Left hindlimb (tissue), 1 donor: ENCODE data around the gene DOP1B.
"Not testable (repeated sequence)": the region's sequence is repeated elsewhere in the genome, so short reads cannot be mapped to it uniquely, and the experiment has no call there.

Experiments
- DNase-seq: peaks from one replicate; pipeline ENCODE4 v3.0.0-alpha.2; 2018

DOP1B gene

GRCh38 chr21:36174780-36175179 is 18.2 kb downstream of the DOP1B start:
- DNase-seq: no peak

- no peak for DNase-seq
Observed at GRCh38 chr21:36175771-36176565, 19.3 kb downstream of the DOP1B start.

GRCh38 chr21:36178349-36178748 is 21.7 kb downstream of the DOP1B start:
- DNase-seq: no peak

- no peak for DNase-seq
Observed at GRCh38 chr21:36179145-36179544, 22.5 kb downstream of the DOP1B start.

- DNase-seq: no peak
Observed at GRCh38 chr21:36180963-36181362, 24.3 kb downstream of the DOP1B start.

- DNase-seq: no peak
Observed at GRCh38 chr21:36183144-36183795, 26.6 kb downstream of the DOP1B start.

- no peak for DNase-seq
Observed at GRCh38 chr21:36184545-36184944, 27.9 kb downstream of the DOP1B start.

GRCh38 chr21:36185523-36185922 is 28.9 kb downstream of the DOP1B start:
- no peak for DNase-seq

- no peak for DNase-seq
Observed at GRCh38 chr21:36186081-36186480, 29.5 kb downstream of the DOP1B start.

- DNase-seq: no peak
Observed at GRCh38 chr21:36186506-36187399, 30.1 kb downstream of the DOP1B start.

- DNase-seq: no peak
Observed at GRCh38 chr21:36188081-36188681, 31.6 kb downstream of the DOP1B start.

GRCh38 chr21:36188937-36189336 is 32.3 kb downstream of the DOP1B start:
- DNase-seq: no peak

- DNase-seq: no peak
Observed at GRCh38 chr21:36190736-36191135, 34.1 kb downstream of the DOP1B start.

GRCh38 chr21:36193200-36193599 is 36.6 kb downstream of the DOP1B start:
- no peak for DNase-seq

- no peak for DNase-seq
Observed at GRCh38 chr21:36194024-36194423, 37.4 kb downstream of the DOP1B start.

- DNase-seq: no peak
Observed at GRCh38 chr21:36195613-36196012, 39.0 kb downstream of the DOP1B start.

- DNase-seq: no peak
Observed at GRCh38 chr21:36199021-36199420, 42.4 kb downstream of the DOP1B start.

GRCh38 chr21:36199575-36199974 is 43.0 kb downstream of the DOP1B start:
- not testable (repeated sequence) for DNase-seq

- DNase-seq: no peak
Observed at GRCh38 chr21:36200081-36200561, 43.5 kb downstream of the DOP1B start.

- no peak for DNase-seq
Observed at GRCh38 chr21:36202726-36203602, 46.3 kb downstream of the DOP1B start.

GRCh38 chr21:36203603-36203889 is 46.9 kb downstream of the DOP1B start:
- DNase-seq: no peak

- DNase-seq: no peak
Observed at GRCh38 chr21:36204980-36205379, 48.4 kb downstream of the DOP1B start.
